KOPT-K1 (cell line): ENCODE data around the gene RGS12.

Experiments used
- H3K27ac ChIP-seq: fragments of 200-600 bp; sonication (generic); 2 replicates; pipeline ENCODE4 v1.5.1; 2016; ENCODE audit warnings: antibody characterized with exemption, mild to moderate bottlenecking, low read depth, low read length; ENCODE audit not compliant: poor library complexity, severe bottlenecking
- H3K36me3 ChIP-seq: fragments of 200-600 bp; sonication (generic); 2 replicates; pipeline ENCODE4 v1.5.1; 2017; ENCODE audit warnings: antibody characterized with exemption, mild to moderate bottlenecking, low read length, moderate library complexity; ENCODE audit not compliant: insufficient read depth
- H3K9me3 ChIP-seq: fragments of 200-600 bp; sonication (generic); 2 replicates; pipeline ENCODE4 v1.5.1; 2017; ENCODE audit warnings: antibody characterized with exemption, low read length, mild to moderate bottlenecking; ENCODE audit not compliant: insufficient read depth, poor library complexity, severe bottlenecking

The RGS12 gene

GRCh38 chr4:3305610-3306371 is 13.0 kb downstream of the RGS12 start:
- no peaks in the 10 kb centered on the region for H3K36me3 ChIP-seq
- no peaks in the 10 kb centered on the region for H3K9me3 ChIP-seq
- H3K27ac ChIP-seq, result no peak overlapping the region

GRCh38 chr4:3306450-3306849 is 13.6 kb downstream of the RGS12 start:
- Histone ChIP-seq H3K27ac (no peak overlapping the region), H3K9me3 (no peaks in the 10 kb centered on the region), H3K36me3 (no peaks in the 10 kb centered on the region)

GRCh38 chr4:3307060-3307459 is 14.2 kb downstream of the RGS12 start:
- Histone ChIP-seq H3K36me3 (no peaks in the 10 kb centered on the region), H3K27ac (no peak overlapping the region), H3K9me3 (no peaks in the 10 kb centered on the region)

GRCh38 chr4:3307486-3307885 is 14.7 kb downstream of the RGS12 start:
- H3K36me3 ChIP-seq, result no peaks in the 10 kb centered on the region
- H3K27ac ChIP-seq, result no peak overlapping the region
- no peaks in the 10 kb centered on the region for H3K9me3 ChIP-seq

GRCh38 chr4:3307891-3308575 is 15.2 kb downstream of the RGS12 start:
- Histone ChIP-seq H3K36me3 (no peaks in the 10 kb centered on the region), H3K27ac (no peak overlapping the region), H3K9me3 (no peaks in the 10 kb centered on the region)

- H3K36me3 ChIP-seq, result no peaks in the 10 kb centered on the region
- H3K27ac ChIP-seq, result no peak overlapping the region
- no peaks in the 10 kb centered on the region for H3K9me3 ChIP-seq
Observed at GRCh38 chr4:3308691-3309090, 15.9 kb downstream of the RGS12 start.

- Histone ChIP-seq H3K27ac (no peak overlapping the region), H3K9me3 (no peaks in the 10 kb centered on the region), H3K36me3 (no peaks in the 10 kb centered on the region)
Observed at GRCh38 chr4:3310301-3311094, 17.7 kb downstream of the RGS12 start.

- H3K9me3 ChIP-seq, result no peaks in the 10 kb centered on the region
- no peaks in the 10 kb centered on the region for H3K36me3 ChIP-seq
- H3K27ac ChIP-seq, result no peak overlapping the region
Observed at GRCh38 chr4:3311095-3311372, 18.2 kb downstream of the RGS12 start.

GRCh38 chr4:3311489-3312171 is 18.8 kb downstream of the RGS12 start:
- Histone ChIP-seq H3K27ac (no peak overlapping the region), H3K36me3 (no peaks in the 10 kb centered on the region), H3K9me3 (no peaks in the 10 kb centered on the region)

GRCh38 chr4:3312362-3312761 is 19.5 kb downstream of the RGS12 start:
- H3K27ac ChIP-seq, result no peak overlapping the region
- no peaks in the 10 kb centered on the region for H3K9me3 ChIP-seq
- no peaks in the 10 kb centered on the region for H3K36me3 ChIP-seq

- Histone ChIP-seq H3K27ac (no peak overlapping the region), H3K9me3 (no peaks in the 10 kb centered on the region), H3K36me3 (no peaks in the 10 kb centered on the region)
Observed at GRCh38 chr4:3313139-3313538, 20.3 kb downstream of the RGS12 start.

GRCh38 chr4:3313556-3314228 is 20.9 kb downstream of the RGS12 start:
- Histone ChIP-seq H3K27ac (no peak overlapping the region), H3K36me3 (no peaks in the 10 kb centered on the region), H3K9me3 (no peaks in the 10 kb centered on the region)

- Histone ChIP-seq H3K27ac (no peak overlapping the region), H3K36me3 (no peaks in the 10 kb centered on the region), H3K9me3 (no peaks in the 10 kb centered on the region)
Observed at GRCh38 chr4:3314706-3315260, 22.0 kb downstream of the RGS12 start.

GRCh38 chr4:3315566-3315965 is 22.7 kb downstream of the RGS12 start:
- Histone ChIP-seq H3K9me3 (no peaks in the 10 kb centered on the region), H3K36me3 (no peaks in the 10 kb centered on the region), H3K27ac (no peak overlapping the region)
